AG09309 (cell line): Measurements from ENCODE around the gene SYNDIG1.

Experiments
- DNase-seq: peaks from one replicate; pipeline ENCODE4 v3.0.0-alpha.2; 2010; ENCODE audit warnings: low read depth
- H3K4me3 ChIP-seq: 2 replicates; pipeline ENCODE4 v1.5.1; 2011; ENCODE audit warnings: mild to moderate bottlenecking, low read depth, low read length, moderate library complexity; ENCODE audit not compliant: control insufficient read depth
- CTCF ChIP-seq: IDR thresholded peaks from 2 replicates; pipeline ENCODE4 v1.5.1; 2011; ENCODE audit warnings: mild to moderate bottlenecking, low read depth, low read length, inconsistent platforms; ENCODE audit not compliant: insufficient read depth, control insufficient read depth; ENCODE audit errors: missing control alignments

The SYNDIG1 gene

GRCh38 chr20:24662322-24662721 lies 192.9 kb downstream of the SYNDIG1 start:
- H3K4me3 ChIP-seq = no peak overlapping the region
- no peak for DNase-seq
- TF ChIP-seq CTCF = no peak

GRCh38 chr20:24662752-24663365 lies 193.4 kb downstream of the SYNDIG1 start:
- no peak for DNase-seq
- no peak overlapping the region for H3K4me3 ChIP-seq
- no peak for TF ChIP-seq CTCF

- DNase-seq = no peak
- no peak overlapping the region for H3K4me3 ChIP-seq
- no peak for TF ChIP-seq CTCF
These were observed 194.1 kb downstream of the SYNDIG1 start for GRCh38 chr20:24663496-24663895.

- no peak for DNase-seq
- no peak overlapping the region for H3K4me3 ChIP-seq
- TF ChIP-seq CTCF = no peak
These were observed 195.0 kb downstream of the SYNDIG1 start for GRCh38 chr20:24664266-24664986.

- no peak overlapping the region for H3K4me3 ChIP-seq
- no peak for DNase-seq
- no peak for TF ChIP-seq CTCF
These were observed 195.8 kb downstream of the SYNDIG1 start for GRCh38 chr20:24665196-24665595.

GRCh38 chr20:24665741-24666191 lies 196.3 kb downstream of the SYNDIG1 start:
- DNase-seq = no peak
- no peak for TF ChIP-seq CTCF
- H3K4me3 ChIP-seq = no peak overlapping the region
